ENCODE measurements around the gene NAV2. TPM values are rescaled to one million over a fixed set of nuclear protein-coding genes. Genes with fewer than 3 reads are reported as not detected.

The NAV2 gene
- total RNA-seq, 2 donors from 2014 or later: 26.4 to 35.5 TPM

DNA sequence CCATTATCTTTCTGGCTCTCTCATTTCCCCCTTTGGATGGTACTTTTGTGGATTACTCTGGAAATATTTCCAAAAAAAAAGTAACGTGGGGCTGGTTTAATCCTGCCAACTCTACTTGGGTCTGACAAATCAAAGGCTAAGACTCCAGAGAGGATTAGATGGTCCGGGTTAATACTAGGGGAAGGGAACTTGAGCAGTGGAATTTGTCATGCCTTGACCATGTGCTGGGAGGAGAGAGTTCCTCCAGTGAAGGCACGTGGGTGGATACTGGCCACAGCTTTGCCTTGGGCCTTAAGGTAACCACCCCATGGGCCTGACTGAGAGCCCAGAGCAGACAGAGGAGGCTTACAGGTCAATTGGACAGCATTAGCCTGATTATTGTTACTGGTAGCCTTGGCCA, 120.3 kb downstream of the NAV2 start:
- no peak for DNase-seq
- Histone ChIP-seq H3K36me3 (replicated peaks in 1 of 2; ENCODE audit: insufficient read depth in 1 of 2, low read depth in 2 of 2) (no peaks in the 10 kb centered on the region), H3K27ac (no peak overlapping the region), H3K9me3 (no peaks in the 10 kb centered on the region), H3K27me3 (no peaks in the 10 kb centered on the region), H3K4me3 (no peak overlapping the region), H3K4me1 (peaks cover 14% of the 10 kb centered on the region)
- TF ChIP-seq, protein P1, sequence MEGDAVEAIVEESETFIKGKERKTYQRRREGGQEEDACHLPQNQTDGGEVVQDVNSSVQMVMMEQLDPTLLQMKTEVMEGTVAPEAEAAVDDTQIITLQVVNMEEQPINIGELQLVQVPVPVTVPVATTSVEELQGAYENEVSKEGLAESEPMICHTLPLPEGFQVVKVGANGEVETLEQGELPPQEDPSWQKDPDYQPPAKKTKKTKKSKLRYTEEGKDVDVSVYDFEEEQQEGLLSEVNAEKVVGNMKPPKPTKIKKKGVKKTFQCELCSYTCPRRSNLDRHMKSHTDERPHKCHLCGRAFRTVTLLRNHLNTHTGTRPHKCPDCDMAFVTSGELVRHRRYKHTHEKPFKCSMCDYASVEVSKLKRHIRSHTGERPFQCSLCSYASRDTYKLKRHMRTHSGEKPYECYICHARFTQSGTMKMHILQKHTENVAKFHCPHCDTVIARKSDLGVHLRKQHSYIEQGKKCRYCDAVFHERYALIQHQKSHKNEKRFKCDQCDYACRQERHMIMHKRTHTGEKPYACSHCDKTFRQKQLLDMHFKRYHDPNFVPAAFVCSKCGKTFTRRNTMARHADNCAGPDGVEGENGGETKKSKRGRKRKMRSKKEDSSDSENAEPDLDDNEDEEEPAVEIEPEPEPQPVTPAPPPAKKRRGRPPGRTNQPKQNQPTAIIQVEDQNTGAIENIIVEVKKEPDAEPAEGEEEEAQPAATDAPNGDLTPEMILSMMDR (IDR thresholded peaks at IDR 0.05): no peak
- no peak for TF ChIP-seq POLR2A (IDR thresholded peaks at IDR 0.05)
- ATAC-seq: no peak
- intact Hi-C loops (cut with DNase I): no loop called here
- WGBS, 2 donors: 89 to 91% methylated on average over 3 of the region's 3 CpGs

DNA sequence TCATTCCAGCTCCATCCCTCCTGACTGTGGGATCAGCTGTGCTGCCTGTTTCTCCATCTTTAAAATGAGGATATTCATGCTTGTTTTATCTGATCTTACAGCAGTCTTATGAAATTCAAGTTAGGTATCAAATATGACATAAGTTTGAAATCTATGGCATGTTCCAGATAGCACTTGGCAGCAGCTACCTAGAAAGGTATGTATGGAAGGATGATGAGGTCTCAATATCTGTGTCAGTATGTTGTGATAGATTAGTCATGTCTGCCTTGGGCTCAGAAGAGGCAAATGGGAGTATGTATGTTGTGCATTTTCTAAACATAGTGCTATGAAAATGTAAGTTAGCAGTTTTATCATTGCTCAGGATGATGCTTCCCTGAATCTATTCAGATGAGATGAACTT, 122.1 kb downstream of the NAV2 start:
- Histone ChIP-seq H3K4me1 (peaks cover 2% of the 10 kb centered on the region), H3K9me3 (no peaks in the 10 kb centered on the region), H3K4me3 (no peak overlapping the region), H3K27me3 (no peaks in the 10 kb centered on the region), H3K36me3 (replicated peaks in 1 of 2; ENCODE audit: insufficient read depth in 1 of 2, low read depth in 2 of 2) (no peaks in the 10 kb centered on the region), H3K27ac (no peak overlapping the region)
- intact Hi-C loops (cut with DNase I): no loop called here
- ATAC-seq: no peak
- TF ChIP-seq, protein P1 (IDR thresholded peaks at IDR 0.05): no peak
- no peak for DNase-seq

DNA sequence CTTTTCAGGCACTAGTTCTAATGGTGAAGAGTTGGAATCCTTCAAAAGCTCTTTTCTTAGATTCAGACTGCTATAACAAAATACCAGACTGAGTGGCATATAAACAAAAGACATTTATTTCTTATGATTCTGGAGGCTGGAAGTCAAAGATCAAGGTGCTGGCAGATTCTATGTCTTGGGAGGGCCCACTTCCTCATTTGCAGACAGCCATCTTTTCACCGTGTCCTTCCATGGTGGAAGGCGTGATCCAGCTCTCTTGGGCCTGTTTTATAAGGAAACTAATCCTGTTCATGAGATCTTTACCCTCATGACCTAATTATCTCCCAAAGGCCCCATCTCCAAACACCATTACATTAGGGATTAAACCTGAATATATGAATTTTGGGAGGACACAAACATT, 124.0 kb downstream of the NAV2 start:
- no peak overlapping the region for H3K4me3 ChIP-seq
- WGBS, 2 donors: 95 to 100% methylated on average over 2 of the region's 2 CpGs
- TF ChIP-seq POLR2A (IDR thresholded peaks at IDR 0.05): no peak
- TF ChIP-seq, protein P1 (IDR thresholded peaks at IDR 0.05): no peak
- H3K4me1 ChIP-seq: no peaks in the 10 kb centered on the region
- no peaks in the 10 kb centered on the region for H3K9me3 ChIP-seq
- no peaks in the 10 kb centered on the region for H3K27me3 ChIP-seq
- no peak overlapping the region for H3K27ac ChIP-seq
- H3K36me3 ChIP-seq (replicated peaks in 1 of 2; ENCODE audit: insufficient read depth in 1 of 2, low read depth in 2 of 2): no peaks in the 10 kb centered on the region
- DNase-seq (no peak), ATAC-seq (no peak)
- intact Hi-C loops (cut with DNase I): no loop called here

DNA sequence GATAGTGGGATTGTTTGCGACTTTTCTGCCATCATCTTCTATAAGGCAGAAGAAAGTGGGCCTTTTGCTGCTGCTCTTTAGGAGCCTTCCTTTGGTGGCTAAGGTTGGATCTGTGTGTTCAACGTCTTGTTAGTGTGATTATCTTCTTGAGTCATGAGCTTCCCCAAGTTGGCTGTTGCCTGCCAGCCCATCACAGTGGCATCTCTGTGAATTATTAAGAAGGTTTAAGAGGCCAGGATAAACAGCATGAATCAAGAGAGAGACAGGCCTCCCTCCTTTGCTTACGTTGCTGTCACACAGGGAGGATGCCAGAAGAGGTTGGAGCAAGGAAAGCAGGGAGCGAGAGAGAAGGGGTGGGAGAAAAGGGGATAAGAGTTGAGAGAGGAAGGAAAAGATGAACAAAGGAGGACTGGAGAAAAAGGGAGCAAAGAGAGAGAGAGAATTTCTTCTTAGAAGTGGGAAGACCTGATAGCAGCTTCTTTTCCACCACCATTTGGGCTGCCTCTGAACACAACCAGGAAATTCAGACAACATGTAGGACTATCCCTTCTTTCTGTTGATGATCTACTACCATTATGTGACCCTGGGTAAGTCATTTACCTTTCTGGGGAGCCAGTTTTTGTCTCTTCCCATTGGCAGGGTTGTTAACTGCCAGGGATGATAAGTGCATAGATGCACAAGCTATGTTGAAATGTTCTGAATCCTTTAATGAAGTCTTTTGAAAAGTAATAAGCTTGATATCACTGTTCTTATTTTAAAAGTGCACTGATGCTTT, 126.5 kb downstream of the NAV2 start:
- Histone ChIP-seq H3K9me3 (no peaks in the 10 kb centered on the region), H3K27ac (no peak overlapping the region), H3K36me3 (replicated peaks in 1 of 2; ENCODE audit: insufficient read depth in 1 of 2, low read depth in 2 of 2) (no peaks in the 10 kb centered on the region), H3K4me3 (no peak overlapping the region), H3K27me3 (no peaks in the 10 kb centered on the region), H3K4me1 (no peaks in the 10 kb centered on the region)
- ATAC-seq: no peak
- no peak for DNase-seq
- TF ChIP-seq, protein P1 (IDR thresholded peaks at IDR 0.05): no peak
- TF ChIP-seq POLR2A (IDR thresholded peaks at IDR 0.05): no peak
- intact Hi-C loops (cut with DNase I): no loop called here
- 80 to 89% methylated on average over 4 of the region's 4 CpGs for WGBS, 2 donors

DNA sequence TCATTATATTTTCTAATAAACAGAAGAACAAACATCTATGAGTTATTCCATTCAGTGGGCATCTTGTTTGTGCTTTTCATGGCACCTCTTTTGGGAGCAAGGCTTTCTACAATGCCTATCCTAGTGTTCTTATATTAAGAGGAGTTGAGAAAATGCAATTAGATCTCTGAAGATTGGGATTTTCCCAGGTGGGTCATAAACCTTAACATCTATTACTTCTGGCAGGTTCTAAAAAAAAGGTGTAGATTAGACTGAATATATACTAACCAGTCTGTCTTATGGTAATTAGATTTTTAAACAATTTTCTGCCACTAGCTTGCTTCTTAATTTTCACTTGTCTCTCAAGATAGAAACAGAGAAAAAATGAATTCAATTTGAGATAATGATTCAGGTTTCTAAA, 128.3 kb downstream of the NAV2 start:
- H3K4me1 ChIP-seq: no peaks in the 10 kb centered on the region
- no peaks in the 10 kb centered on the region for H3K27me3 ChIP-seq
- H3K9me3 ChIP-seq: no peaks in the 10 kb centered on the region
- intact Hi-C loops (cut with DNase I): no loop called here
- no peak overlapping the region for H3K4me3 ChIP-seq
- H3K27ac ChIP-seq: no peak overlapping the region
- ATAC-seq (no peak), DNase-seq (no peak)
- no peaks in the 10 kb centered on the region for H3K36me3 ChIP-seq (replicated peaks in 1 of 2; ENCODE audit: insufficient read depth in 1 of 2, low read depth in 2 of 2)
- TF ChIP-seq, protein P1 (IDR thresholded peaks at IDR 0.05): no peak
- no peak for TF ChIP-seq POLR2A (IDR thresholded peaks at IDR 0.05)

Data from body of pancreas (tissue), 4 donors.